ENCODE measurements around the gene PRR3. TPM values are rescaled to one million over a fixed set of nuclear protein-coding genes. Genes with fewer than 3 reads are reported as not detected.
A peak's percentile ranks its signal among the peaks of the same experiment; 100 is the strongest.

Gene PRR3
- total RNA-seq, 1 experiment from 2014 or later = 16.5 TPM

DNA sequence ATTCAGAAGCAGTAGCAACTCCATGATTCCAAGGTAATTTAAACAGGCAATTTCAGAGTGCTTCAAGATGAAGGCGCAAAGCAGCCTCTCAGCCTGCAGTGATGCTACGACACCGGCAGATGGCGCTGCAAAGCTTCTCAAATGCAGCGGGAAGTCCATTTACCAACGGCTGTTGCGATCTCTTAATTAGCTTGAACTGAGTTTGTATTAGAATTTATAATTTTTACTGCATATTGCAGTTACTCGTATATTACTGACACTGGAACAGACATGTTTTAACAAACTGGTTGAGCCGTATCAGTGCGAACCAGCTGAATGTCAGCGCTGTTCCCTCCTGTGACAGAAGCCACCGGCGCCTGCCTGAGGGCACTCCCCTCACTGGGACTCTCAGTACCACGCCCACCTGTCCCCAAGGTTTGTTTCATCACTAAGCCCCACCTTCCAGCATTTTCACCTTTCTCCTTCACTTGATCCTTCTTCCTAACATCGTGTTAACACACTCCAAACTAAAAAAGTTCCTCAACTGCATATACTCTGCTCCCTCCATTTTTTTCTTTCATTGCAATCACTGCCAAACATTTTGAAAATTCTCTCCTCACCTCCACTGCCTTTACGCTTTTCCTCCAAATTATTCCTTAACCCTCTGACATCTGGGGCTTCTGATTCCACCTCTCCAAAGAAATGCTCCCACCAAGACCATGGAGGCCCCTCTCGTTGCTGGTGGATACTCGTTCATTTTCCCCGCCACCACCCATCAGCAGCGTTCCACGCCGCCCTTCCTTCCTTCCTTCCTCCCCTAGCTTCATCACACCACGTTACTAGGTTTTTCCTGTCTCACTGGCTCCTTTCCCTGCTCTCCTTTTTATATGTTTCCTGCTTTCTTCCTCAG, 15.3 kb upstream of the PRR3 start:
- no TSS peak for BruUV-seq (replicated peaks)
- peak; percentile 74 for DNase-seq (ENCODE audit: low read depth, low spot score)
- Histone ChIP-seq H3K4me3 (ENCODE audit: low read depth in 2 of 2, low read length in 2 of 2) (peak overlapping the region; percentile 25 to 49), H3K36me3 (ENCODE audit: control insufficient read depth, insufficient read depth, low read length) (no peaks in the 10 kb centered on the region), H3K4me1 (ENCODE audit: control insufficient read depth, insufficient read depth, low read length) (no peaks in the 10 kb centered on the region; the same call in 1 of the 2 replicates), H3K9me3 (ENCODE audit: control insufficient read depth, insufficient read depth, low read depth, low read length) (no peaks in the 10 kb centered on the region), H3K27me3 (ENCODE audit: control insufficient read depth, insufficient read depth, low read length) (no peaks in the 10 kb centered on the region), H3K27ac (ENCODE audit: low read length) (no peak overlapping the region)
- peak; percentile 90 for ATAC-seq
- POLR2A ChIA-PET = interaction anchor here (0.6 kb wide), 1 partner anchor 32 kb away, joined by 6 read pairs; no protein-coding TSS in a partner anchor
- intact Hi-C loops (cut with micrococcal nuclease; ENCODE audit: unreplicated experiment) = no loop called here
- CTCF ChIA-PET = interaction anchor here (0.6 to 1.7 kb wide), 5 partner anchors 12 to 158 kb away, joined by 3 to 16 read pairs (median 8); no protein-coding TSS in a partner anchor
- in situ Hi-C loops (cut with HindIII; ENCODE audit: low pct_unique_long_range_greater_than_20kb, low sequenced_read_pairs) = loop anchor here (5.0 kb wide), 1 partner anchor 39 kb away; no protein-coding TSS in a partner anchor
- TF ChIP-seq REST (IDR thresholded peaks at IDR 0.05; ENCODE audit: insufficient read depth in 1 of 2, low read depth in 2 of 2, low read length in 1 of 2) (no peak), TCF7L2 (IDR thresholded peaks at IDR 0.05; ENCODE audit: low read depth, low read length) (no peak), POLR2AphosphoS5 (IDR thresholded peaks at IDR 0.05; ENCODE audit: low read depth, low read length) (0 out of 2 replicates have a peak, but pooled peaks have one; percentile 42), CTCF (IDR thresholded peaks at IDR 0.05) (peak; percentile 98), SIN3A (IDR thresholded peaks at IDR 0.05; ENCODE audit: borderline replicate concordance, insufficient read depth, low read depth, low read length) (no peak)

GRCh38 chr6:30542404-30542725, 14.7 kb upstream of the PRR3 start:
- in situ Hi-C loops (cut with HindIII; ENCODE audit: low pct_unique_long_range_greater_than_20kb, low sequenced_read_pairs) (loop anchor here (5.0 kb wide), 1 partner anchor 40 kb away; no protein-coding TSS in a partner anchor), intact Hi-C loops (cut with micrococcal nuclease; ENCODE audit: unreplicated experiment) (no loop called here)
- TF ChIP-seq POLR2AphosphoS5 (IDR thresholded peaks at IDR 0.05; ENCODE audit: low read depth, low read length) = no peak
- TF ChIP-seq REST (IDR thresholded peaks at IDR 0.05; ENCODE audit: insufficient read depth in 1 of 2, low read depth in 2 of 2, low read length in 1 of 2) = no peak
- TF ChIP-seq CTCF (IDR thresholded peaks at IDR 0.05) = no peak
- no peak for TF ChIP-seq TCF7L2 (IDR thresholded peaks at IDR 0.05; ENCODE audit: low read depth, low read length)
- TF ChIP-seq SIN3A (IDR thresholded peaks at IDR 0.05; ENCODE audit: borderline replicate concordance, insufficient read depth, low read depth, low read length) = no peak
- Histone ChIP-seq H3K36me3 (ENCODE audit: control insufficient read depth, insufficient read depth, low read length) (no peaks in the 10 kb centered on the region), H3K27ac (ENCODE audit: low read length) (no peak overlapping the region), H3K9me3 (ENCODE audit: control insufficient read depth, insufficient read depth, low read depth, low read length) (no peaks in the 10 kb centered on the region), H3K4me3 (ENCODE audit: low read depth in 2 of 2, low read length in 2 of 2) (no peak overlapping the region), H3K4me1 (ENCODE audit: control insufficient read depth, insufficient read depth, low read length) (no peaks in the 10 kb centered on the region; the same call in 1 of the 2 replicates), H3K27me3 (ENCODE audit: control insufficient read depth, insufficient read depth, low read length) (no peaks in the 10 kb centered on the region)
- CTCF ChIA-PET = interaction anchor here (1.7 kb wide), 1 partner anchor 60 kb away, joined by 10 read pairs; no protein-coding TSS in a partner anchor
- BruUV-seq (replicated peaks) = no TSS peak
- ATAC-seq = no peak
- no peak for DNase-seq (ENCODE audit: low read depth, low spot score)
- POLR2A ChIA-PET = no interaction called here

All from Panc1 (cell line).